HG02884 (cell line): ENCODE data around the gene NUFIP1.
"Not testable (repeated sequence)": the region's sequence is repeated elsewhere in the genome, so short reads cannot be mapped to it uniquely, and the experiment has no call there.

ENCODE experiments used
- ATAC-seq: cut with Tn5 transposase; IDR thresholded peaks from one replicate; pipeline ENCODE4 v1.9.1; 2021; ENCODE audit warnings: mild to moderate bottlenecking, moderate library complexity; ENCODE audit not compliant: unreplicated experiment

NUFIP1 gene

GRCh38 chr13:44969551-44970484, 19.5 kb downstream of the NUFIP1 start:
- no peak for ATAC-seq

- ATAC-seq = no peak
Observed at GRCh38 chr13:44968434-44968815, 20.8 kb downstream of the NUFIP1 start.

GRCh38 chr13:44967704-44968433, 21.4 kb downstream of the NUFIP1 start:
- ATAC-seq = no peak

GRCh38 chr13:44961997-44962396, 27.3 kb downstream of the NUFIP1 start:
- ATAC-seq = no peak

GRCh38 chr13:44955406-44955805, 33.9 kb downstream of the NUFIP1 start:
- no peak for ATAC-seq

- ATAC-seq = no peak
Observed at GRCh38 chr13:44954224-44954623, 35.0 kb downstream of the NUFIP1 start.

GRCh38 chr13:44952671-44953070, 36.6 kb downstream of the NUFIP1 start:
- ATAC-seq = no peak

- no peak for ATAC-seq
Observed at GRCh38 chr13:44951184-44951583, 38.1 kb downstream of the NUFIP1 start.

GRCh38 chr13:44943411-44943810, 45.9 kb downstream of the NUFIP1 start:
- not testable (repeated sequence) for ATAC-seq

- ATAC-seq = no peak
Observed at GRCh38 chr13:44938854-44939253, 50.4 kb downstream of the NUFIP1 start.

- no peak for ATAC-seq
Observed at GRCh38 chr13:44936246-44936645, 53.0 kb downstream of the NUFIP1 start.

GRCh38 chr13:44934724-44935123, 54.5 kb downstream of the NUFIP1 start:
- ATAC-seq = no peak

GRCh38 chr13:44932850-44933251, 56.4 kb downstream of the NUFIP1 start:
- ATAC-seq = no peak

- no peak for ATAC-seq
Observed at GRCh38 chr13:44932171-44932849, 57.0 kb downstream of the NUFIP1 start.

- no peak for ATAC-seq
Observed at GRCh38 chr13:44930963-44931623, 58.2 kb downstream of the NUFIP1 start.

- ATAC-seq = no peak
Observed at GRCh38 chr13:44930280-44930679, 59.0 kb downstream of the NUFIP1 start.

- no peak for ATAC-seq
Observed at GRCh38 chr13:44929692-44930091, 59.6 kb downstream of the NUFIP1 start.

GRCh38 chr13:44927968-44928367, 61.3 kb downstream of the NUFIP1 start:
- no peak for ATAC-seq

GRCh38 chr13:44921931-44922758, 67.1 kb downstream of the NUFIP1 start:
- ATAC-seq = no peak

GRCh38 chr13:44921246-44921877, 67.9 kb downstream of the NUFIP1 start:
- no peak for ATAC-seq
